ENCODE data around the gene PP2D1.
"Not testable (repeated sequence)": the region's sequence is repeated elsewhere in the genome, so short reads cannot be mapped to it uniquely, and the experiment has no call there.

PP2D1 gene

DNA sequence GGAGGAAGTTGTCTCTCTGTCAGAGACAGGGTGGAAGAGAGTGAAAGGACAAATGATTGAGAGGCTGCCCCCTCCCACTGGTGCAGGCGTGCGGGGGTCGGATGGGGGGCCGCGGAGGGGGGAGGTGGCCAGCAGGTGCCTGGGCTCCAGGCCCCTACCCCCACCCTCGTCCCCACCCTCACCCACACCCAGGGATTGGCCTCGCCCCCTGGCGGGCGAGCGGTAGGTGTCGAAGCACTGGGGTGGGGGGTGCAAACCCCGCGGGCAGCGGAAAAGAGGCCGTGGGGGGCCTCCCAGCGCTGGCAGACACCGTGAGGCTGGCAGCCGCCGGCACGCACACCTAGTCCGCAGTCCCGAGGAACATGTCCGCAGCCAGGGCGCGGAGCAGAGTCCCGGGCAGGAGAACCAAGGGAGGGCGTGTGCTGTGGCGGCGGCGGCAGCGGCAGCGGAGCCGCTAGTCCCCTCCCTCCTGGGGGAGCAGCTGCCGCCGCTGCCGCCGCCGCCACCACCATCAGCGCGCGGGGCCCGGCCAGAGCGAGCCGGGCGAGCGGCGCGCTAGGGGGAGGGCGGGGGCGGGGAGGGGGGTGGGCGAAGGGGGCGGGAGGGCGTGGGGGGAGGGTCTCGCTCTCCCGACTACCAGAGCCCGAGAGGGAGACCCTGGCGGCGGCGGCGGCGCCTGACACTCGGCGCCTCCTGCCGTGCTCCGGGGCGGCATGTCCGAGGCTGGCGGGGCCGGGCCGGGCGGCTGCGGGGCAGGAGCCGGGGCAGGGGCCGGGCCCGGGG, 27.9 kb upstream of the PP2D1 start, which contains the start of gene KAT2B:
TSS of gene KAT2B (plus strand) at position 682 of the 783 bp plus-strand sequence. CDS start at position 714, 32 bp downstream.
- DNase-seq, result peak; percentile 95

DNA sequence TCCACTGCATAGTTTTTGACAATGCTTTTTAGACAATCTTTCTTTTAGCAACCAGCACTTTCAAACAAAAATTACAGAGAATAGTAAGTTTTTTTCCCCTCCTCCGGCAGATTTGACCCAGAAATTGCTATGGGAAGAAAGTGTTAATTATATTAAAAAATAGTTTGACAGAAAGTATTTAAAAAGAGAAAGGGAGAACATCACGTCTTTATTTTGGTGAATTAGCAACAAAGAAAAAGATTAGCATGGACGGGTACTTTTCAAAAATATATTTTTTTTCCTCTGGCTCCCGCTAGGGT, 27.4 kb upstream of the PP2D1 start:
- no peak for DNase-seq

DNA sequence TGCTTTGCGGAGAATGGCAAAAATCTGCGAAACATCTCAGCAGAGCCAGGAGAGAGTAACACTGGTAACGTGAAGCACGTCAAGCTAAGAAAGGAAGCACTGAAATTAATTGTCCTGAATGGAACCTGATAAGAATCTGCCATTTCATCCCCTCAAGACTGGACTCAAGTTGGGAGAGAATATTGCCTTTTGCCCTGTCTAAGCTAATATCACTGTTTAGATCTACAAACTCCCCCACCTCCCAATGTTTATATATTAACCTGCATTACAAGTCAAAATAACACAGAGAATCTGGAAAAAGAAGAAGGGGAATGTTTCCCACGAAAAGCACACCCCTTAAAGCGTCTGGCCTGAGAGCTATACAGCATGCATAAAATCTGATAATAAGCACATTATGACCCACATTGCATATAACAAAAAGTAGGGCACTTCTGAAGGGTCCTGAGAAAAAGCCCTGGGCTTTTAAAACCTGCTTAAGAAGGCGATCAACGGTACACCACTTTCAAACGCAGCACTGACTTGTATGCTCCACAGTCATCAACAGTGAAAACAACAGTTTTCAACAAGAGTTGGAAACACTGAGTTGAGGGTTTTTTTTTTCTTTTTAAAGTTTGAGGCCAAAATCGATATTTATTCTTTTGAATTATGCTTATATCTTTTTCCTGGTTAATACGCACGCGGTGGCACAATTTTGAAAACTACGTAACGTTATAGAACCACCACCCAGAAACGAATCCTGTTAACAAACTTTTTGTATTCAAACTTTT, 26.8 kb upstream of the PP2D1 start:
- DNase-seq, result peak; percentile 56

DNA sequence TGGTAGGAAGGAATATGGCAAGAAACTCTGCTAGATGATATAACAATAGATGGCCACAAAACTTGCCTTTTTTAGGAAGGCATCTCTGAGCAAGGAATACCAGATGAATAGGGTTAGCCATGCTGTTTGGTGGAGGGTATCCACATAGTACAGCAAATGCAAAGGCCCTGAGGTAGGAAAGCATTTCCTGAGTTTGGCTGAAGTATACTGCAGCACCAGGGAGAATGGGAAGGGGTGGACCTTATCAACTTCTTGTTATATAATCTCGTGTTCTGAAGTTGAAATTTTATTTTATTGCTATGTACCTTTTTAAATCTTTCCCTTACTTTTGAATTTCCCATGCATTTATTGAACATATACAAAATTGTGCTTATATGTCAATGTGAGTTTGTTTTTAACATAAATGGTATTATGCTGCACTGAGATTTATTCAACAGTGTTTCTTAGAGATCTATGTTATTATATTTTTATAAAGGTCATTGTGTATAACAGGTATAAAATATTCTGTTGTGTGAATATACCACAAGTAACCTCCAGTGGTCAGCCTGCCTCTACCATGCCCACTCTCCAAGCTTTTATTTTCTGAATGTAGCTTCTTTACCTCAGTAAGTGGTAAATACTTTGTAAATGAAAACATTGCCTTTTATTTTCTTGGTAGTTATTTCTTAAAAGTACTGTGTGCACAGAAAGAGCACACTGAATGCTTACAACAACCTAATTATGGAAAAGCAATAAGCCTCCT, 25.4 kb upstream of the PP2D1 start:
- no peak for DNase-seq

- no peak for DNase-seq
Measured at GRCh38 chr3:20035019-20035418, 23.0 kb upstream of the PP2D1 start.

DNA sequence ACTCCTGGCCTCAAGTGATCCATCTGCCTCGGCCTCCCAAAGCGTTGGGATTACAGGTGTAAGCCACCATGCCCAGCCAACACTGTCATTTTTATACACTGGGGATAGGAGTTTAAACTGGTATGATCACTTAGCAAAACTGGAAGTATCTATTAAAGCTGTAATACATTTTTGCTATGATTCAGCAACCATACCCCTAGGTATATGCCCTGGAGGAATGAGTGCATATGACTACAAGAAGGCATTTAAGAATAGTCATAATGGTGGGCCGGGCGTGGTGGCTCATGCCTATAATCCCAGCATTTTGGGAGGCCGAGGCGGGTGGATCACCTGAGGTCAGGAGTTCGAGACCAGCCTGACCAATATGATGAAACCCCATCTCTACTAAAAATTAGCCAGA, 19.9 kb upstream of the PP2D1 start:
- not testable (repeated sequence) for DNase-seq

- no peak for DNase-seq
Measured at GRCh38 chr3:20028905-20029331, 16.9 kb upstream of the PP2D1 start.

GRCh38 chr3:20027136-20027535, 15.1 kb upstream of the PP2D1 start:
- no peak for DNase-seq

GRCh38 chr3:20023623-20024405, 11.8 kb upstream of the PP2D1 start:
- DNase-seq, result peak; percentile 69

DNA sequence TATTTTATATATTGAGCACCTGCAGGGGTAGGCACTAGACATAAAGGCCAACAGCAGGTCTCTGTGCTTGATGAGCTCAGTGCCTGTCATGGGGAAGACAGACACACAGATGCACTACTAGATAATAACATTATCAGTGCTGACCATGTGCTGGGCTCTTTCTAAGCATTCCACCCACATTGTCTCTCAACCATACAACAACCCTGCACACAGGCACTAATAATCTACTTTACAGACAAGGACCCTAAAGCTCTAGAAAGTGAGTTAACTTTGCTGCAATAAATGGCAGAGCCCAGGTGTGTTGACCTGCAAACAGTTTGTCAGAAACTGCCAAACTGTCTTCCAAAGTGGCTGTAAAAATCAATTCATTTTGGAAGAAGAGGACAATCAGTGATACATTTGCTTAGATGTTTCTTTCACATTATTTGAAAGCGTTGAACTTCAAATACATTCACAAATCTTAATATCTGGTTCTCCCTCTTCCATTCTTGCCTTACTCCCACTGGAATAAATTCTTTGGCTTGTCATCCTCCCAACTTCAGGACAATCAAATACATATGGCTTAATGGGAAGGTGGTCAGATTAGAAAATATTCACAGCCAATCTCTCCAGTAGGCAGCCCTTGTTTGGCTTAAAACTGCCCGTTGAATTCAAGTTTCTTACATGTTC, 11.0 kb upstream of the PP2D1 start:
- DNase-seq, result peak; percentile 94

DNA sequence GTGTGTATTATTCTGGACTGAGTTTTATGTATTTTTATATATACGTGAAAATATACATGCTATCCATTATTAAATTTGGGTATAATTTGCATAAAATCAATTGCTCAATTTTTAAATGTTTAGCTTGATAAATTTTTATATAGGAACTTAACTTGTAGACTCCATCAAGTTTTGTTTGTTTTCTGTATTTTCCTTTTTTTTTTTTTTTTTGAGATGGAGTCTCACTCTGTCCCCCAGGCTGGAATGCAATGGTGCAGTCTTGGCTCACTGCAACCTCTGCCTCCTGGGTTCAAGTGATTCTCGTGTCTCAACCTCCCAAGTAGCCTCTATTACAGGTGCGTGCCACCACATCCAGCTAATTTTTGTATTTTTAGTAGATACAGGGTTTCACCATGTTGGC, 4.0 kb upstream of the PP2D1 start:
- DNase-seq, result not testable (repeated sequence)

- DNase-seq, result peak; percentile 87
Measured at GRCh38 chr3:20015525-20015924, 3.5 kb upstream of the PP2D1 start.

GRCh38 chr3:20013396-20013795, 1.3 kb upstream of the PP2D1 start:
- DNase-seq, result peak; percentile 45

- DNase-seq, result peak; percentile 60
Measured at GRCh38 chr3:20008646-20009045, 3.4 kb downstream of the PP2D1 start.

GRCh38 chr3:20007960-20008359, 4.1 kb downstream of the PP2D1 start:
- DNase-seq, result no peak

GRCh38 chr3:20001932-20002331, 10.1 kb downstream of the PP2D1 start:
- DNase-seq, result no peak

GRCh38 chr3:19997502-19997901, 14.6 kb downstream of the PP2D1 start:
- no peak for DNase-seq

DNA sequence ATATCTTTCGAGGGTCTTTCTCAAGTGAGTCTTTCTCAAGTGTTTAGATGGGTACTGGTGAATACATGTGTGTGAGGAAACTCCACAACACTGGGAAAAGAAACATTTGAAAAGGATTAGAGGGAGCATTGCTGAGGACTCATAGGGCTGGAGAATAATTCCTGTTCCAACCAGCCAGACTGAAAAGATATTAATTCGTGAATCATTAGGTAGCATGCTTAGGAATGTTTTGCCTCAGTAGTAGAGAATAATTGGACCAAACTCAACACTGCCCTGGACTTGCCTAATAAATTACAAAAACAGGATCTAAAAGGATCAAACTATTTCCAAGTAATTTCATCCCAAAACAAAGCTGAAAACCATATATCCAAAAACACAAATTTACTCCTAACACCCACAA, 17.3 kb downstream of the PP2D1 start:
- no peak for DNase-seq

GRCh38 chr3:19988904-19989303, 23.2 kb downstream of the PP2D1 start:
- not testable (repeated sequence) for DNase-seq

GRCh38 chr3:19972054-19972453, 40.0 kb downstream of the PP2D1 start:
- DNase-seq, result no peak

DNA sequence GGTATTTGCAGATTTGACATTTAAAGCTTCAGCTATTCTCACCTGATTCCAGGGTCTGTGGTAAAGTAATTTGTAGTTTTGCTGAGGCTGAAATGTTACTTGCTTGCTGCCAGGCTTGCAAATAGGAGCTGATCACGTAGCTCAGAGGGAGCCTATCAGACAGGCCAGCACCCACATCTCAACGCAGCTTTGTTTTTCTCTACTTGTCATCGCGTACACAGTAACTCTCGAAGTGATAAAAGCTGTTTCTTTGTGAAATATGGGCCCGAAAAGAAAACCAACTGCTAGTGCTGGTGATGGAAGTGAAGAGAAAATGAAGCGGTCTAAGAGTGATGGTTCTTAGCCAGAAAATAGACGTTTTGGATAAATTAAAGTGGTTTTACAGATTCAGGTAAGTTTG, 41.7 kb downstream of the PP2D1 start:
- DNase-seq, result no peak

GRCh38 chr3:19967812-19968211, 44.3 kb downstream of the PP2D1 start:
- DNase-seq, result peak; percentile 19
